B cell (primary cell): ENCODE data around the gene KIAA0825. TPM values are rescaled to one million over a fixed set of nuclear protein-coding genes. Genes with fewer than 3 reads are reported as not detected.
"Not testable (repeated sequence)": the region's sequence is repeated elsewhere in the genome, so short reads cannot be mapped to it uniquely, and the experiment has no call there.

Experiments used
- ATAC-seq: fragments of 200-7000 bp; cut with Tn5 transposase; one replicate; pipeline ENCODE4 v1.10.0; 2021; ENCODE audit warnings: low read depth, mild to moderate bottlenecking, moderate number of reproducible peaks, moderate library complexity
- CTCF ChIA-PET: fragments of 350-600 bp; sonication (Branson Sonifier 250); formaldehyde crosslinking; loops from one replicate; lab custom pipeline; 2021; ENCODE audit warnings: antibody characterized with exemption, inconsistent platforms; lab: Charles Lee
- POLR2A ChIA-PET: fragments of 350-600 bp; sonication (Branson Sonifier 250); formaldehyde crosslinking; loops from one replicate; lab custom pipeline; 2021; ENCODE audit warnings: antibody characterized with exemption; lab: Charles Lee
- DNase-seq: peaks from one replicate; pipeline ENCODE4 v3.0.0; 2013
- H2AFZ ChIP-seq: 2 replicates; pipeline ENCODE4 v1.6.1; 2012; ENCODE audit warnings: mild to moderate bottlenecking, low read depth, low read length; ENCODE audit not compliant: insufficient read depth, poor library complexity, severe bottlenecking
- H3K27ac ChIP-seq, 2 donors: 1 replicate in 1 of 2; 2 replicates in 1 of 2; pipeline ENCODE4 v1.5.1; 2012 to 2013; ENCODE audit warnings: low read length in 2 of 2, mild to moderate bottlenecking in 2 of 2, moderate library complexity in 1 of 2
- H3K27me3 ChIP-seq, 4 experiments: fragments of 200-600 bp in 1 of 4; sonication (generic) in 1 of 4; replicated peaks in 1 of 4; 1 replicate in 2 of 4; 2 replicates in 2 of 4; pipeline versions ENCODE4 v1.6.1 to v1.7.0; 2013 to 2016; ENCODE audit warnings: low read length in 3 of 4, mild to moderate bottlenecking in 2 of 4, mixed read lengths in 1 of 4, moderate library complexity in 1 of 4; ENCODE audit not compliant: insufficient read depth in 4 of 4, control insufficient read depth in 3 of 4; ENCODE audit errors: control extremely low read depth in 1 of 4
- H3K36me3 ChIP-seq, 2 experiments: replicated peaks in 1 of 2; 1 replicate in 1 of 2; 2 replicates in 1 of 2; pipeline versions ENCODE4 v1.6.1 to v1.7.1; 2013; ENCODE audit warnings: low read length in 1 of 2; ENCODE audit not compliant: insufficient read depth in 2 of 2, control insufficient read depth in 1 of 2; ENCODE audit errors: control extremely low read depth in 1 of 2, extremely low read depth in 1 of 2
- H3K4me1 ChIP-seq, 2 donors: fragments of 200-600 bp in 1 of 2; sonication (generic) in 1 of 2; 1 replicate in 1 of 2; 2 replicates in 1 of 2; pipeline versions ENCODE4 v1.5.1 to v1.6.1; 2013 to 2017; ENCODE audit warnings: low read length in 2 of 2; ENCODE audit not compliant: control insufficient read depth in 2 of 2, insufficient read depth in 2 of 2
- H3K4me2 ChIP-seq: replicated peaks from 2 replicates; pipeline ENCODE3; 2012; ENCODE audit warnings: mild to moderate bottlenecking, low read depth, low read length; ENCODE audit not compliant: poor library complexity, severe bottlenecking
- H3K4me3 ChIP-seq, 5 experiments: fragments of 200-600 bp in 1 of 5; sonication (generic) in 1 of 5; 1 replicate in 3 of 5; 2 replicates in 2 of 5; pipeline versions ENCODE4 v1.5.1 to v1.7.0; 2011 to 2016; ENCODE audit warnings: low read length in 4 of 5, mild to moderate bottlenecking in 4 of 5, low read depth in 2 of 5, control low read depth in 1 of 5, moderate library complexity in 1 of 5; ENCODE audit not compliant: insufficient read depth in 1 of 5; ENCODE audit errors: control extremely low read depth in 1 of 5, extremely low read depth in 1 of 5
- H3K79me2 ChIP-seq: fragments of 200-600 bp; sonication (generic); one replicate; pipeline ENCODE4 v1.6.0; 2016; ENCODE audit warnings: low read length; ENCODE audit not compliant: control insufficient read depth, insufficient read depth
- H3K9ac ChIP-seq: fragments of 200-600 bp; sonication (generic); 2 replicates; pipeline ENCODE4 v1.6.1; 2017; ENCODE audit warnings: mild to moderate bottlenecking, low read length, moderate library complexity
- H3K9me3 ChIP-seq, 3 donors: one replicate each; pipeline versions ENCODE4 v1.6.1 to v1.7.1; 2013; ENCODE audit warnings: low read length in 2 of 3; ENCODE audit not compliant: control insufficient read depth in 2 of 3, insufficient read depth in 1 of 3; ENCODE audit errors: control extremely low read depth in 1 of 3
- H4K20me1 ChIP-seq: 2 replicates; pipeline ENCODE4 v1.6.0; 2012; ENCODE audit warnings: mild to moderate bottlenecking, low read length; ENCODE audit not compliant: insufficient read depth, control insufficient read depth, poor library complexity, severe bottlenecking
- H3K27ac Mint-ChIP-seq: one replicate; pipeline ENCODE4 v1.8.0; 2021; ENCODE audit warnings: mixed read lengths
- H3K27me3 Mint-ChIP-seq: one replicate; pipeline ENCODE4 v1.8.0; 2021; ENCODE audit warnings: mixed read lengths
- H3K4me1 Mint-ChIP-seq: one replicate; pipeline ENCODE4 v1.8.0; 2021; ENCODE audit warnings: mixed read lengths
- H3K4me3 Mint-ChIP-seq: one replicate; pipeline ENCODE4 v1.8.0; 2021; ENCODE audit warnings: mixed read lengths
- H3K9me3 Mint-ChIP-seq: one replicate; pipeline ENCODE4 v1.8.0; 2022; ENCODE audit warnings: mixed read lengths; ENCODE audit not compliant: insufficient read depth
- EZH2 ChIP-seq: IDR thresholded peaks from 2 replicates; pipeline ENCODE4 v1.6.1; 2012; ENCODE audit warnings: borderline replicate concordance, low read depth, mild to moderate bottlenecking, moderate library complexity, low read length; ENCODE audit not compliant: insufficient read depth, poor library complexity, severe bottlenecking
- WGBS: methylation state at CpG from one replicate; pipeline ENCODE4 v1.1.5; 2013; ENCODE audit warnings: missing lambda C conversion rate; ENCODE audit not compliant: insufficient coverage; 5-methylcytosine and 5-hydroxymethylcytosine counted together
- intact Hi-C: fragments of 100-400 bp; cut with micrococcal nuclease; formaldehyde crosslinking; loops from one replicate; pipeline ENCODE4 v1.10.0; 2022
- polyA plus RNA-seq: library from polyadenylated mRNA; depleted of rRNA; stranded (reverse); fragments of >200 nt; gene quantifications from 2 replicates; pipeline ENCODE4 v1.2.3, GENCODE V29; 2012
- total RNA-seq, 2 donors: library from RNA; stranded (reverse); fragments of 120-200 nt in 1 of 2; gene quantifications; 1 replicate in 1 of 2; 2 replicates in 1 of 2; pipeline versions ENCODE4 v1.2.3 to v1.2.4, GENCODE V29; 2013 to 2022
- TF ChIP-seq, protein P1 (sequence below): fragments of 200-600 bp; IDR thresholded peaks from one replicate; pipeline ENCODE4 v1.8.0; 2022; ENCODE audit warnings: antibody characterized with exemption, mild to moderate bottlenecking

The KIAA0825 gene
- total and polyA plus RNA-seq, 2 donors (not counting 1 experiment from before 2014, with no cell fraction given), result 0.43 to 2.7 TPM

DNA sequence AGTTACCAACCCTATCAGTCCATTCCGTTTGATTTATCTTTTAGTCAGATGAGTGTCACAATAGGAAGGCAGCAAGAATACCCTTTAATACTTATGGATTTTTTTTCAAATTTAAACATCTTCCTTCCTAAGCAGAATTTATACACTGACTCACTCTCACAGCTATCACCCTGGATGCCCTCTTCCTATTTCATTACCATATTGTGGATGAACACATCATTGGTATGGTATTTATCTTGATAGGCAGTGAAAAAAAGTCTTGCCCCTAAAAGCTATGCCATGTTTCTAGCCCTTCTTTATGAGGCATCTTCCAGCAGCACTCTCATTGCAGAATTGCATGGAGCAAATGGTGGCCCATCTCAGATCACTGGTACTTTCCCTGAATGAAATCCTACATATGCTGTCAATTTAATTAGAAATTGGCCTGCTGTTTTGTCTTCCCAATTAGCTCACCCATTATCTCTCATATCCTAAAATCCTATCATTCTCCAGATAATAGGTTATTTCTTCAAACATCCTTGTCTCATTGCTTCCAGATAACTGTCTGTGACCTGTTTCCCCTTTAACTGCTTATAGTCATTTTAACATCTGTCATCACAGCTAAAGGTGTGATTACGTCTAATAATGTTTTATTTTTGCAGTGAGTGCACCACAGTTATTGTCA is 443.5 kb downstream of the KIAA0825 start:
- Histone ChIP-seq H3K27ac (no peak overlapping the region), H3K4me2 (no peak overlapping the region), H3K4me1 (no peaks in the 10 kb centered on the region), H3K9ac (no peak overlapping the region), H3K4me3 (no peak overlapping the region), H3K36me3 (no peaks in the 10 kb centered on the region), H2AFZ (no peak overlapping the region), H3K79me2 (no peaks in the 10 kb centered on the region), H3K9me3 (no peaks in the 10 kb centered on the region), H3K27me3 (no peaks in the 10 kb centered on the region), H4K20me1 (no peaks in the 10 kb centered on the region)
- Mint-ChIP-seq H3K27ac (no peak overlapping the region), H3K4me1 (no peaks in the 10 kb centered on the region), H3K9me3 (peaks cover 3% of the 10 kb centered on the region), H3K27me3 (no peaks in the 10 kb centered on the region), H3K4me3 (no peak overlapping the region)
- ChIA-PET CTCF (no interaction called here), POLR2A (no interaction called here)
- DNase-seq, result no peak
- intact Hi-C loops, result no loop called here
- WGBS, result no CpG with 5 or more reads among the region's 2 CpGs
- no peak for ATAC-seq
- TF ChIP-seq, protein P1, sequence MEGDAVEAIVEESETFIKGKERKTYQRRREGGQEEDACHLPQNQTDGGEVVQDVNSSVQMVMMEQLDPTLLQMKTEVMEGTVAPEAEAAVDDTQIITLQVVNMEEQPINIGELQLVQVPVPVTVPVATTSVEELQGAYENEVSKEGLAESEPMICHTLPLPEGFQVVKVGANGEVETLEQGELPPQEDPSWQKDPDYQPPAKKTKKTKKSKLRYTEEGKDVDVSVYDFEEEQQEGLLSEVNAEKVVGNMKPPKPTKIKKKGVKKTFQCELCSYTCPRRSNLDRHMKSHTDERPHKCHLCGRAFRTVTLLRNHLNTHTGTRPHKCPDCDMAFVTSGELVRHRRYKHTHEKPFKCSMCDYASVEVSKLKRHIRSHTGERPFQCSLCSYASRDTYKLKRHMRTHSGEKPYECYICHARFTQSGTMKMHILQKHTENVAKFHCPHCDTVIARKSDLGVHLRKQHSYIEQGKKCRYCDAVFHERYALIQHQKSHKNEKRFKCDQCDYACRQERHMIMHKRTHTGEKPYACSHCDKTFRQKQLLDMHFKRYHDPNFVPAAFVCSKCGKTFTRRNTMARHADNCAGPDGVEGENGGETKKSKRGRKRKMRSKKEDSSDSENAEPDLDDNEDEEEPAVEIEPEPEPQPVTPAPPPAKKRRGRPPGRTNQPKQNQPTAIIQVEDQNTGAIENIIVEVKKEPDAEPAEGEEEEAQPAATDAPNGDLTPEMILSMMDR, result no peak
- no peak for TF ChIP-seq EZH2

DNA sequence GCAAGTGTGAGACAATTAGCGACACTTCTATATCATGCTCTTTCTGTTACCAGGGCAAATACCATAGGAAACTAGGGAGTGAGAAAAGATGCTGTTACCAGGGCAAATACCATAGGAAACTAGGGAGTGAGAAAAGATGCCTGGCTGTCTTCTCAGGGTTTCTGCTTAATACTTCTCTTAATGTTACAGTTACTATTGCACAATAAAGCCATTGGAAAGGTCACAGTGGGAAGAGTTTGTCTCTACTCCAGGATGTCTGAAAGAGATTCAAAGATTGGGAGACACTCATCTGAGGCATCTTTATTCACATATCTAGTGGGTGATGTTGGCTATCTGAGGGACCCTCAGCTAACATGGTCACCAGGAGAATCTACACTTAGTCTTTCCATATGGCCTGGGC is 445.3 kb downstream of the KIAA0825 start:
- H3K4me3 Mint-ChIP-seq, result no peak overlapping the region
- DNase-seq (no peak), ATAC-seq (no peak)
- no peaks in the 10 kb centered on the region for H3K79me2 ChIP-seq
- no peak overlapping the region for H3K4me2 ChIP-seq
- intact Hi-C loops, result no loop called here
- ChIA-PET POLR2A (no interaction called here), CTCF (interaction anchor here (1.2 kb wide), 1 partner anchor 13 kb away, joined by 3 read pairs; no protein-coding TSS in a partner anchor)
- WGBS, result no CpG with 5 or more reads among the region's 1 CpG
- no peak overlapping the region for H3K27ac ChIP-seq
- no peaks in the 10 kb centered on the region for H3K4me1 ChIP-seq
- no peak overlapping the region for H3K4me3 ChIP-seq
- no peaks in the 10 kb centered on the region for H3K36me3 ChIP-seq
- no peak overlapping the region for H3K9ac ChIP-seq
- TF ChIP-seq, protein P1, result no peak
- no peak for TF ChIP-seq EZH2
- H3K9me3 Mint-ChIP-seq, result peaks cover 3% of the 10 kb centered on the region
- no peaks in the 10 kb centered on the region for H3K9me3 ChIP-seq
- no peaks in the 10 kb centered on the region for H3K27me3 Mint-ChIP-seq
- no peaks in the 10 kb centered on the region for H4K20me1 ChIP-seq
- H3K27ac Mint-ChIP-seq, result no peak overlapping the region
- H3K4me1 Mint-ChIP-seq, result no peaks in the 10 kb centered on the region
- H3K27me3 ChIP-seq, result no peaks in the 10 kb centered on the region
- H2AFZ ChIP-seq, result no peak overlapping the region

DNA sequence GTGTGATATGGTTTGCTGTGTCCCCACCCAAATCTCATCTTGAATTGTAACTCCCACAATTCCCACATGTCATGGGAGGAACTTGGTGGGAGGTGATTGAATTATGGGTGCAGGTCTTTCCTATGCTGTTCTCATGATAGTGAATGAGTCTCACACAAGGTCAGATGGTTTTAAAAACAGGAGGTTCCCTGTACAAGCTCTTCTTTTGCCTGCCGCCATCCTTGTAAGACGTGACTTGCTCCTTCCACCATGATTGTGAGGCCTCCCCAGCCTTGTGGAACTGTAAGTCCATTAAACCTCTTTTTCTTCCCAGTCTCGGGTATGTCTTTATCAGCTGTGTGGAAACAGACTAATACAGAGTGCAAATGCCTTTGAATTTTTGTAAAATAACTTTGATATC is 447.3 kb downstream of the KIAA0825 start:
- H3K9me3 Mint-ChIP-seq, H3K79me2 ChIP-seq, H3K27me3 Mint-ChIP-seq, H3K27me3 ChIP-seq, intact Hi-C loops, ATAC-seq, H3K4me1 ChIP-seq, H3K9ac ChIP-seq, H3K4me1 Mint-ChIP-seq, H4K20me1 ChIP-seq, H3K27ac ChIP-seq, POLR2A ChIA-PET, H3K4me3 ChIP-seq, H3K4me3 Mint-ChIP-seq, H3K4me2 ChIP-seq, H3K27ac Mint-ChIP-seq, H3K9me3 ChIP-seq, DNase-seq, H2AFZ ChIP-seq, H3K36me3 ChIP-seq: not testable (repeated sequence)
- CTCF ChIA-PET, result interaction anchor here (0.5 kb wide), 1 partner anchor 690 kb away, joined by 3 read pairs; no protein-coding TSS in a partner anchor
- no CpG with 5 or more reads among the region's 3 CpGs for WGBS
